ENCODE data around the gene CDC20B.

Gene CDC20B

DNA sequence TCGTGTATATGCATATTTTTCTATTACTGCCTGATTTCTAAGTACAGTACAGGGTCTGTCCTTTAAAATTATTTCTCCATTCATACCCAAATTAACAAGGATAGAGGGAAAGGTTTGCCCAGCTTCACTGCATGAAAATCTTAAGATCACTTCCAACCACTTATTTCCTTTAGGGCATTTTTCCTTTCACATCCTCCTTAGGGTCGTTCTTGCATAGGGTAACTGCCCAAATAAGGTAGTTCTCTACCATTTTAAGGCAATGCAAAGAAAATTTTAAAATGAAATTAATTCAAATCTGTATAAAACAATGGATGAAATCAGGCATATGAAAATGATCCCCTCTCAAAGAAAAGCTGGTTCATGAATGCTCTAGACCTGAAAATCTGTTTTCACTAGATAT lies 4.1 kb upstream of the CDC20B start:
- no peak overlapping the region for H3K4me3 ChIP-seq (ENCODE audit: control insufficient read depth, low read depth, low read length)
- TF ChIP-seq, protein P1, sequence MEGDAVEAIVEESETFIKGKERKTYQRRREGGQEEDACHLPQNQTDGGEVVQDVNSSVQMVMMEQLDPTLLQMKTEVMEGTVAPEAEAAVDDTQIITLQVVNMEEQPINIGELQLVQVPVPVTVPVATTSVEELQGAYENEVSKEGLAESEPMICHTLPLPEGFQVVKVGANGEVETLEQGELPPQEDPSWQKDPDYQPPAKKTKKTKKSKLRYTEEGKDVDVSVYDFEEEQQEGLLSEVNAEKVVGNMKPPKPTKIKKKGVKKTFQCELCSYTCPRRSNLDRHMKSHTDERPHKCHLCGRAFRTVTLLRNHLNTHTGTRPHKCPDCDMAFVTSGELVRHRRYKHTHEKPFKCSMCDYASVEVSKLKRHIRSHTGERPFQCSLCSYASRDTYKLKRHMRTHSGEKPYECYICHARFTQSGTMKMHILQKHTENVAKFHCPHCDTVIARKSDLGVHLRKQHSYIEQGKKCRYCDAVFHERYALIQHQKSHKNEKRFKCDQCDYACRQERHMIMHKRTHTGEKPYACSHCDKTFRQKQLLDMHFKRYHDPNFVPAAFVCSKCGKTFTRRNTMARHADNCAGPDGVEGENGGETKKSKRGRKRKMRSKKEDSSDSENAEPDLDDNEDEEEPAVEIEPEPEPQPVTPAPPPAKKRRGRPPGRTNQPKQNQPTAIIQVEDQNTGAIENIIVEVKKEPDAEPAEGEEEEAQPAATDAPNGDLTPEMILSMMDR (conservative IDR thresholded peaks at IDR 0.05; ENCODE audit: control insufficient read depth, insufficient read depth, low read depth, low read length), result no peak
- DNase-seq (ENCODE audit: low read depth), result no peak

DNA sequence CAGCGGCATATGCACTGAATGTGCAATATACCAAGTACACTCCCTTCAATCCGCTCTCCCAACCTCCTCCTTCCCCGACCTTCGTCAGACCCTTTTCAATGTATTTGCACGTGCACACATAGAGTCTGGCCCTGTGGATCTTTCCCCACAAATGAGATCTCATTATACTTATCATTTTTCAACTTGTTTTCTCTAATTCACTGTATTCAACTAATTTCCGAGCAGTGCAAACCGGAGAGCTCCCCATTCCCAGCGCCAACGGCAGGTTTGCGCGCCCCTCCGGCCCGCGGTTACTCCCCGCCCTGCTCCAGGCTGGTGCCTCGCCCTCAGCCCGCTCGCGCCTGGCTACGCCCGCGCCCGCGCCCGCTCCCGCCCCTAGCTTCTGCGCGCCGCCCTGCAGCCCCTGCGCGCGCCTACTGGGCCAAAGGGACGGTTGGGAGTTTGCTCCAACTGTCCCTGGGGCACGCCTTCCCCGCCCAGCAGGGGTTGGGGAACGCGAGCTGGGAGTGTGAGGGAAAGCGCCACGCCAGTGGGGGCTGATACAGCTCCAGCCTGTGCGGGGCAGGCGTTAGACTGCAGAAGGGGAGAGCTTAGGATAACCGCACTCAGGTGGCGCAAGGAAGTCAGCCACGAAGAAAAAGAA lies 3.3 kb upstream of the CDC20B start:
- peak overlapping the region; percentile 16 for H3K4me3 ChIP-seq (ENCODE audit: control insufficient read depth, low read depth, low read length)
- TF ChIP-seq, protein P1 (conservative IDR thresholded peaks at IDR 0.05; ENCODE audit: control insufficient read depth, insufficient read depth, low read depth, low read length), result no peak
- no peak for DNase-seq (ENCODE audit: low read depth)

DNA sequence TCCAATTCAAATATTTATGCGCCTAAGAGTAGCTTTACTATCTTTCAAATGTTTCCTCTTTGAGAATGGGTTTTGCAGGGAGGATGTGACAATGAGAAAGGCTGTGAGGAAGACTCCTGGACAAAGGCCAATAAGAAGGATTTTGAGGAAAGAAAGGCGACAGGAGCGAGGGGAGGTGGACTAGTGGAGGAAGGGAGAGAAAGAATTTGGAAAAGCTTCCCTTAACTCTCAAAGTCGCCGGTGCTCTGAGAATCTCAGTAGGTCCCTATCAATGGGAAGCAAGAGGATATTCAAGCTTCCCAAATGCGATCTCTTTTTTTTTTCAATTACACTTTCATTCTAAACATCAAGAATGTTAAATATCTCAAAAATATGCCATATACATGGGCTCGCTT lies 2.8 kb upstream of the CDC20B start:
- no peak for DNase-seq (ENCODE audit: low read depth)
- H3K4me3 ChIP-seq (ENCODE audit: control insufficient read depth, low read depth, low read length), result no peak overlapping the region
- TF ChIP-seq, protein P1 (conservative IDR thresholded peaks at IDR 0.05; ENCODE audit: control insufficient read depth, insufficient read depth, low read depth, low read length), result no peak

DNA sequence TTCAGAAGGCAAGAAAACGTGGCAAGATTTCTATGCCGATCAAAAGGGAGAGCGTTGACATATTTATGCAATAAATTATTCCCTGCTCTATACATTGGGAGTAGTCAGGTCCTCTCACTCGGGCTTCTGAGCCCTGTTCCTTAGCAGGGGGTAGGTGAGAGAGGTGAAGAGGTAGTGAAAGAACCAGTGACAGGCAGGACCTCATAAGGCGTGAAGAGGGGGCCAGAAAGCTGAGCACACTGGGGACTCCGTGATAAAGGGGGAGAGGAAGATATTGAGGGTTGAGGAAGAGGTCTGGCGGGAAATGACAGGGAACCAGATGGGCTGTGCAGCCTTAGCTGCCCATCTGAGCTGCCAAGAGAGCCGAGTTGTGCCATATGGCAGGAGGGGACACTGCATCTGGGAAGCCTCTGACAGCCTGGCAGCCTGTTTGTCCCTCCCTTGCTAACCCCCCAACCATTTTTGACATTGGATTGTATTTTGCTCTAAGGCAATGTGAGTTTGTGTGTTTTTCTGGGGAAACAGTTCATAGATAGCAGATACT lies 782 bp upstream of the CDC20B start:
- no peak for DNase-seq (ENCODE audit: low read depth)
- peak overlapping the region; percentile 47 for H3K4me3 ChIP-seq (ENCODE audit: control insufficient read depth, low read depth, low read length)
- TF ChIP-seq, protein P1 (conservative IDR thresholded peaks at IDR 0.05; ENCODE audit: control insufficient read depth, insufficient read depth, low read depth, low read length), result no peak

DNA sequence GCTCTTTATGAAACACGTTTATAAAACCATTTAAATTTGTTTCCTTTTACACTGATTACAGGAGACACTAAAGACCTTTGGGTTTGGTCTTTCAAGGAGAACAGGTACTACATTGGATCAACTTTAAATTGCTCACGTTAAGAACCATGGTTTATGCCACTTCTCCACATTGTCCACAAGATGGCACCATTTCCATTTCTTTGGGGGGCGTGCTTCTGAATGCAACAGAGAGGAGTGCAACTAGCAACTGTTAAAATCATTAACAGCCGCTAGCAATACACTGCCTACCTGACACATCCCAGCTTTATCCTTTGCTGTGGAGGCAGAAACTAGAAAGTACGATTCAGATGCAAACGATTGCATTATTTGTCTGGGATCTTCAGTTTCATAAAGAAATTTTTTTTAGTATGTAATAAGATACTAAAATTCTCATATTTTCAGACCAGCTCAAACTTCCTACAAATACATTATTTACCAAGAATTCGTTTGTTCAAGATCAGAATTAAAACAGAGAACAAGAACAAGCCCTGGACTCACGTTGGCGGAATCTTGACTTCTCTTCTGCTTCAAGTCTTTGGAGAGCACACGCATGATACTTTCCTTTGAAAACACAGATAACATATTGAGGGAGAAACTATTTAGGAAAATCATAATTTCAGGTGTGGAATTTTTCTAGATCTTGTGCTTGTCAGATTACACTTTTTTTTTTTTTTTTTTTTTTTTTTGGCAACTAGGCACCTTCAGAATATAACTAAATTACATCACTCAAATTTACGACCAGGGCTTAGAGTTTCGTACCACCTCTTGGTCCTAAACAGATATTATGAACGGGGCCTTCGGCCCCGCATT lies 702 bp downstream of the CDC20B start:
- TF ChIP-seq, protein P1 (conservative IDR thresholded peaks at IDR 0.05; ENCODE audit: control insufficient read depth, insufficient read depth, low read depth, low read length), result peak; percentile 89
- peak; percentile 82 for DNase-seq (ENCODE audit: low read depth)

DNA sequence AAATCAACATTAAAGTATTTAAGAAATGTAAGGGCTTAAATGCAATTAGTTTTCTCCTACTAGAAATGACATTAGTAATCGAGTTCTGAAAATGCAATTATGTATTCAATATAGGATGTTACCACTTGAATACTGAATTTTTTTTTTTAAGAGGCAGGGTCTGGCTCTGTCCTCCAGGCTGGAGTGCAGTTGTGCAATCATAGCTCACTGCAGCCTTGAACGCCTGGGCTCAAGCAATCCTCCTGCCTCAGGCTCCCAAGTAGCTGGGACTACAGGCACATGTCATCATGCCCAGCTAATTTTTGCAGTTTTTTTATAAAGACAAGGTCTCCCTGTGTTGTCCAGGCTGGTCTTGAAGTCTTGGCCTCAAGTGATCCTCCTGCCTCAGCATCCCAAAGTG lies 1.5 kb downstream of the CDC20B start:
- H3K4me3 ChIP-seq (ENCODE audit: control insufficient read depth, low read depth, low read length), result no peak overlapping the region
- DNase-seq (ENCODE audit: low read depth), result no peak
- TF ChIP-seq, protein P1 (conservative IDR thresholded peaks at IDR 0.05; ENCODE audit: control insufficient read depth, insufficient read depth, low read depth, low read length), result no peak

More for the DNA sequence above, 702 bp downstream of the CDC20B start:
- peak overlapping the region; percentile 55 for H3K4me3 ChIP-seq (ENCODE audit: control insufficient read depth, low read depth, low read length)
